CD4-positive, alpha-beta T cell treated with Interleukin-6 at 100 ng/mL for 8 hours (primary cell): ENCODE data around the gene FBN3.
"Not testable (repeated sequence)": the region's sequence is repeated elsewhere in the genome, so short reads cannot be mapped to it uniquely, and the experiment has no call there.

ENCODE experiments used
- DNase-seq: peaks from one replicate; pipeline ENCODE4 v3.0.0-alpha.2; 2020; ENCODE audit warnings: mixed read lengths, low spot score

Gene FBN3

DNA sequence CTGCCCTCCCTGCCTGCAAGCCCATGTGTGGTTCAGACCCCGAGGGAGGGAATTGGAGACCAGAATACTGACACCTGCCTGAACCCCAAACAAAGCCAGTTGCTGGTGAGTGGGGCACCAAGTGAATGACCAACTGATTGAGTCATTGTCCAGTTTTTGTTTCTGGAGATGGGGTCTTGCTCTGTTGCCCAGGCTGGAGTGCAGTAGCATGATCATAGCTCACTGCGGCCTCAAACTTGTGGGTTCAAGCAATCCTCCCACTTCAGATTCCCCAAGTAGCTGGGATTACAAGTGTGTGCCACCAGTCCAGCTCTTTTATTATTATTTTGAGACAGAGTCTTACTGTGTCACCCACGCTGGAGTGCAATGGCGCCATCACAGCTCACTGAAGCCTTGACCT lies 92.9 kb downstream of the FBN3 start:
- DNase-seq, result no peak

DNA sequence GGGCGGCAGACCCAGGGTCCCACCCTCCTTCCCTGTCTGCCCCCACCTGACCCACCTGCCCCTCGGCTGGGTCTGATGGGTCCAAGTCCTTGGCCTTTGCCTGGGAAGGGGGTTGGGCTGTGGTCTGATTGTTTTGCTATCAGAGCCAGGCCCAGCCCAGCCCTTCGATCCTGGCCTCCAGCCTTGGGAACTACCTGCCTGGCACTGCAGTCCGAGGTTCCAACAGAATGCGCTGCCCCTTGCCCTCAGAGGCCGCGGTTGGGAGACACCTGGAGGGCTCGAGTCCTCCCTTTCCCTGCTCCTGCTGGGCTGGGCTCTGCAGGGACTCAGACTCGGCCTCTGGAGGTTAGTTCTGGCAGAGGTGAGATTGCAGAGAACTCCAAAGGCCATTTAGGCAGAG lies 95.2 kb downstream of the FBN3 start:
- no peak for DNase-seq

GRCh38 chr19:8052464-8052859 lies 96.9 kb downstream of the FBN3 start, which contains the start of gene CCL25:
CCL25 (plus strand) TSS chr19:8052760; CDS start chr19:8053050, 290 bp downstream.
- no peak for DNase-seq

- peak; percentile 85 for DNase-seq
Observed at GRCh38 chr19:8050274-8051096, 98.9 kb downstream of the FBN3 start.

DNA sequence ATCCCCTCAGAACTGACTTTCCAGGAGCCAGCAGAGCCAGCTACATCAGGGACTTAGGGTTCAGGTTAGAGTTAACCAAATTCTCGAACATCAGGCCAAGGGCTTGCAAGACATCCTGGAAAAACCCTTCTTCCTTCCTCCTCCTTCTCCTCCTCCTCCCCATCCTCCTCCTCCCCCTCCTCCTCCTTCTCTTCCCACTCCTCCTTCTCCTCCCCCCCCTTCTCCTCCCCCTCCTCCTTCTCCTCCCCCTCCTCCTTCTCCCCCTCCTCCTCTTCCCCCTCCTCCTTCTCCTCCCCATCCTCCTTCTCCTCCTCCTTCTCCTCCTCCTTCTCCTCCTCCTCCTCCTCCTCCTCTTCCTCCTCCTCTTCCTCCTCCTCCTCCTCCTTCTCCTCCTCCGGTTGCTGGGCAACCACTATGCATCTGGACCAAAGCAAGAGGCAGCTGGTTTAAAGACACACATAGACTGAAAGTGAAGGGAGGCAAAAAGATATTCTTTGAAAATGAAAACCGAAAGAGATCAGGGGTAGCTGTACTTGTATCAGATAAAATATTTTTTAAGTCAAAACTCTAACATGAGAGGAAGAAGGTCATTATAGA lies 102.7 kb downstream of the FBN3 start:
- DNase-seq, result no peak

- DNase-seq, result no peak
Observed at GRCh38 chr19:8045872-8046568, 103.4 kb downstream of the FBN3 start.

- no peak for DNase-seq
Observed at GRCh38 chr19:8044018-8044417, 105.4 kb downstream of the FBN3 start.

- no peak for DNase-seq
Observed at GRCh38 chr19:8042900-8043299, 106.5 kb downstream of the FBN3 start.

DNA sequence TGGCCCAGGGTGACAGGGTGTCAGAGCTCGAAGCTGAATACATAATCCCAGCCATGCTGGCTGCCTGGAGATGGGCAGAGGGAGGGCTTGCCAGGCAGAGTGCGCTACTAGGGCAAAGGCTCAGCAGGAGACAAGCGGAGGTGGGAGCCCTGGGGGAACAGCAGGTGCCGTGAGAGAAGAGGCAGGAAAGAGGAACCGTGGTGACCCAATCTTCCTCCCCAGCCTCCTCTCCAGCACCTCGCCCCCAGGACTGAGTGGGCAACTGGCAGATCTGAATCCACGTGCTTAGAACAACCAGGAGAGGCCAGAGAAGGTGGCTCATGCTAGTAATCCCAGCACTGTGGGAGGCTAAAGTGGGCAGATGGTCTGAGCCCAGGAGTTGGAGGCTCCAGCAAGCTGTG lies 107.9 kb downstream of the FBN3 start:
- no peak for DNase-seq

- no peak for DNase-seq
Observed at GRCh38 chr19:8039231-8039630, 110.2 kb downstream of the FBN3 start.

DNA sequence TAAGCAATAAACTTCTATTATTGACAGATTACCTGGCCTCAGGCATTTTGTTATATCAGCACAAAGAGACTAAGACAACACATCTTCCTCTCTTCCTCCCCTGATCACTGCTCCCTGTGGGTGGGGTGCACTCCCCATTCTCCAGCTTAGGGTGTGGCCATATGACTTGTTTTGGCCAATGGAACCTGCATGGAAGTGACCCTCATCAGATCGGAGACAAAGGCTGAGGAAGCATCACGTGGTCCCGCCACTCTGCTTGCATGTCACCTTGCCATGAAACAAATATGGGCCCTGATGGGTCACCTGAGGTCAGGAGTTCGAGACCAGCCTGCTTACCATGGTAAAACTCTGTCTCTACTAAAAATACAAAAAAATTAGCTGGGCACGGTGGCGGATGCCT lies 110.6 kb downstream of the FBN3 start:
- DNase-seq, result no peak

GRCh38 chr19:8036434-8037099 lies 112.8 kb downstream of the FBN3 start:
- DNase-seq, result no peak

- no peak for DNase-seq
Observed at GRCh38 chr19:8034178-8034525, 115.2 kb downstream of the FBN3 start.

- not testable (repeated sequence) for DNase-seq
Observed at GRCh38 chr19:8033287-8034177, 115.9 kb downstream of the FBN3 start.

DNA sequence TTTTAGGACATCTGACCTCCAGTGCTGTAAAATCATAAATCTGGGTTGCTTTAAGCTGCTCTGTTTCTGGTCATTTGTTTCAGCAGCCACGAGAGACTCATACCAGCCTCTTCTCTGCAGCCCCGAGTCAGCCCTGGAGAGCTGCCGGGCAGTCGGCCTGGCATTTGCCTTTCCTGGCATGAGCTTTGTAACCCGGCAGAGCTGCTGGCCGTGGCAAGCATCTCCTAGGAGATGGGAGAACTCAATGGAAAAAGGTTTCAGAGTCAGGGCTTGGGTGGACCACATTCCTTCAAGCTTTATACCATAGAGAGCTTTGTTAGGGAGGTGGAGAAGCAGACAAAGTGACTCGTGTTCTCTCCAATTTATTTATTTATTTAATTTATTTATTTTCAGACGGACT lies 118.4 kb downstream of the FBN3 start:
- no peak for DNase-seq

DNA sequence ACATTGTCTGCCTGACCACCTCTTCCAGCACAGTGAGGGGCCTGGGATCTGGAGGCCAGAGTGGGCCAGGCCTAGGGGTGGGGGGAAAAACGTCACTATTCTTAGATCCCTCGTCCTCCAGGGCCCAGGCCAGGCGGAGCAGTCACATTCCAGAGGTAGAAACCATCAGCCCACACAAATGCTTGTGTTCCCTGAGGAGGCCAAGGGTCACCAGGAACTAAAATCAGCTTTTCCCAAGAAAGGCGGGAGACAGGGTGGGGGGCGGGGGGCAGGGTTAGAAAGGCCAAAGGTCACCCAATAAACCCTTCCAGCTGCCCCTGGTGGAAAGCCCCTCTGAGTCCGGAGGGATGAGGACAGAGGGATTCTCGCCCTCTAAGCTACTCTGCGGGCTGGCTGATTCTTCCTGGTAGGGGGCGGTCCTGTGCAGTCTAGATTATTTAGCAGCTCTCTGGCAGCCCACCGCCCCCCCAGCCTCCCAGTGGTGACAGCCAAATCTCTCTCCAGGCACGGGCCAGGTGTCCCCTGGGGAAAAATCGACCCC lies 120.4 kb downstream of the FBN3 start:
- DNase-seq, result no peak

DNA sequence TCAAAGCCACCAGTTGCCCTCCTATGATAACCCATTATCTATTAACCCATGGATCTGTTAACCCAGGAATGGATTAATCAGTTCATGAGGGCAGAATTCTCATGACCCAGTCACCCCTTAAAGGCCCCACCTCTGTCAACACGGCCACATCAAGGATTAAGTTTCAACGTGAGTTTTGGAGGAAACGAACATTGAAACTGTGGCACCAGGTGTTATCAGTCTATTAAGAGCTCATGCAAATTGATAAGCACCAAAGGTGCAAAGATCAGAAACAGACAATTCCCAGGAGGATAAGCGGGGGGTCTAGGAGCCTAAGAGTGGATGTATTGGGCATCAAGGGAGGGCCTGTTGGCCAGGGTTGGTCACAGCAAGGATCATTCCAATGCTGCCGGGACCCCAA lies 124.1 kb downstream of the FBN3 start:
- DNase-seq, result no peak

DNA sequence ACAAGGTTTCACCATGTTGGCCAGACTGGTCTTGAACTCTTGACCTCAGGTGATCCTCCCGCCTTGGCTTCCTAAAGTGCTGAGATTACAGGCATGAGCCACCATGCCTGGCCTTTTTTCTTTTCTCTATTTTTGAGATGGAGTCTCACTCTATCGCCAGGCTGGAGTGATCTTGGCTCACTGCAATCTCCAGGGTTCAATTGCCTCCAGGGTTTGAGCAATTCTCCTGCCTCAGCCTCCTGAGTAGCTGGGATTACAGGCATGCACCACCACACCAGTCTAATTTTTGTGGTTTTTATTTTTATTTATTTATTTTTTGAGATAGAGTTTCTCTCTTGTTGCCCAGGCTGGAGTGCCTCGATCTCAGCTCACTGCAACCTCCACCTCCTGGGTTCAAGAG lies 125.1 kb downstream of the FBN3 start:
- DNase-seq, result not testable (repeated sequence)

DNA sequence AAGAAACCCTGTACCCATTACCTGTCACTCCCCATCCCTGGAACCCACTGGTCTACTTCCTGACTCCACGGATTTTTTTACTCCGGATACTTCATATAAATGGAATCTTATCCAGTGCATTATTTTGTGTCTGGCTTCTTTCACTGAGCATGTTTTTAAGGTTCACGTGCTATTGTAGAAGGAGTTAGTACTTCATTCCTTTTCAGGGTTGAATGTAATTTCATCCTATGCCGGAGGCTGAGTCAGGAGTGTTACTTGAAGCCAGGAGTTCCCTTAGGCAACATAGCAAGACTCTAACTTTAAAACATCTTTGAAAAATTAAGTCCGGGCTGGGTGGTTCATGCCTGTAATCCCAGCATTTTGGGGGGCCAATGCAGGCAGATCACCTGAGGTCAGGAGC lies 126.0 kb downstream of the FBN3 start:
- DNase-seq, result no peak

GRCh38 chr19:8022275-8022674 lies 127.1 kb downstream of the FBN3 start:
- DNase-seq, result no peak

- DNase-seq, result no peak
Observed at GRCh38 chr19:8021374-8021773, 128.0 kb downstream of the FBN3 start.
